ENCODE results near the gene SLC13A3.

Gene SLC13A3

DNA sequence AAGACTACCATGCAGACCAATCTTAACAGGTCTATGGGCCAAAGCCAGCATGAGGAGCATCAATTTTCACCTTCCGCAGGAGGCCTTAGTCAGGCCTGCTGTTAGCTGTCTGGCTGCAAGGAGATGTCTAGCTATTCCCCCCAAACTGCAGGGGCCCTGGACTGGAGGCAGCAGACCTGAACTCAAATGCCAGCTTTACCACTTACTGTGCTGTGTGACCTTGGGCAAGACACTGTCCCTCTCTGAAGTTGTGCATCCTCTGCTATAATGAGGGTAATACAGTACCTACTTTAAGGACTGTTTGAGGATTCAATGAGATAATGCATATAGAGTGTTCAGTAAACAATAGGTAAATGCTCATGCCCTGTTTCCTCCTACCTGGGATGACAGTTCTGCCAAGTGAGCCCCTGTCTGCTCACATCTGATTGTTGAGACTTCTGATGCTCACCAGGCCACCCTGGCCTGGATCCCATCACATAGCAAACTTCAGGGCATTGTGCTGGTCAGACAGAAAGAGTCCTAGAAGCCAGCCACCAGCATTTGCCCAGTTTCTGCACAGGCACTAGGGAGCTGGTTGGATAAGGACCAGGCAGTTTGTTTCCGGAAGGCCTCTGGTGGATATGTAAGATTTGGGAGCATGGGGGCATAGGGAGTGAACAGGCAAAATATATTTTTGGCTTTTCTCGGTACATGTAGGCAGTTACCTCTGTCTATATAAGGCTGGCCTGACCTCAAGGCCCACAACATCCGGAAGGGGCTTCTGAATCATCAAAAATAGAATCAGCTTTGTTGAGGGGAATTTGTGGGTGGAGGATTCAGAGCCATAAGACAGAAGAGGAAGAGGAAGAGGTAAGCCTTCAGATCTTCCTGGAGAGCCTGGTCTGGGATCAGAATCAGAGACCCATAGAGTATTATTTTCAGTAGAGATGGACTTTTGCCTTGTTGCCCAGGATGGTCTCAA lies 98.5 kb downstream of the SLC13A3 start:
- Histone ChIP-seq H3K27me3 (replicated peaks) (no peaks in the 10 kb centered on the region), H3K27ac (no peak overlapping the region), H3K36me3 (replicated peaks) (no peaks in the 10 kb centered on the region), H3K4me3 (ENCODE audit: low read depth, low read length) (no peak overlapping the region)
- in situ Hi-C loops (cut with HindIII; ENCODE audit: low pct_ligation_motif_present, low sequenced_read_pairs), result no loop called here
- DNase-seq, result no peak
- TF ChIP-seq, protein P1, sequence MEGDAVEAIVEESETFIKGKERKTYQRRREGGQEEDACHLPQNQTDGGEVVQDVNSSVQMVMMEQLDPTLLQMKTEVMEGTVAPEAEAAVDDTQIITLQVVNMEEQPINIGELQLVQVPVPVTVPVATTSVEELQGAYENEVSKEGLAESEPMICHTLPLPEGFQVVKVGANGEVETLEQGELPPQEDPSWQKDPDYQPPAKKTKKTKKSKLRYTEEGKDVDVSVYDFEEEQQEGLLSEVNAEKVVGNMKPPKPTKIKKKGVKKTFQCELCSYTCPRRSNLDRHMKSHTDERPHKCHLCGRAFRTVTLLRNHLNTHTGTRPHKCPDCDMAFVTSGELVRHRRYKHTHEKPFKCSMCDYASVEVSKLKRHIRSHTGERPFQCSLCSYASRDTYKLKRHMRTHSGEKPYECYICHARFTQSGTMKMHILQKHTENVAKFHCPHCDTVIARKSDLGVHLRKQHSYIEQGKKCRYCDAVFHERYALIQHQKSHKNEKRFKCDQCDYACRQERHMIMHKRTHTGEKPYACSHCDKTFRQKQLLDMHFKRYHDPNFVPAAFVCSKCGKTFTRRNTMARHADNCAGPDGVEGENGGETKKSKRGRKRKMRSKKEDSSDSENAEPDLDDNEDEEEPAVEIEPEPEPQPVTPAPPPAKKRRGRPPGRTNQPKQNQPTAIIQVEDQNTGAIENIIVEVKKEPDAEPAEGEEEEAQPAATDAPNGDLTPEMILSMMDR (IDR thresholded peaks at IDR 0.05; ENCODE audit: low read depth, low read length, missing control alignments), result no peak

DNA sequence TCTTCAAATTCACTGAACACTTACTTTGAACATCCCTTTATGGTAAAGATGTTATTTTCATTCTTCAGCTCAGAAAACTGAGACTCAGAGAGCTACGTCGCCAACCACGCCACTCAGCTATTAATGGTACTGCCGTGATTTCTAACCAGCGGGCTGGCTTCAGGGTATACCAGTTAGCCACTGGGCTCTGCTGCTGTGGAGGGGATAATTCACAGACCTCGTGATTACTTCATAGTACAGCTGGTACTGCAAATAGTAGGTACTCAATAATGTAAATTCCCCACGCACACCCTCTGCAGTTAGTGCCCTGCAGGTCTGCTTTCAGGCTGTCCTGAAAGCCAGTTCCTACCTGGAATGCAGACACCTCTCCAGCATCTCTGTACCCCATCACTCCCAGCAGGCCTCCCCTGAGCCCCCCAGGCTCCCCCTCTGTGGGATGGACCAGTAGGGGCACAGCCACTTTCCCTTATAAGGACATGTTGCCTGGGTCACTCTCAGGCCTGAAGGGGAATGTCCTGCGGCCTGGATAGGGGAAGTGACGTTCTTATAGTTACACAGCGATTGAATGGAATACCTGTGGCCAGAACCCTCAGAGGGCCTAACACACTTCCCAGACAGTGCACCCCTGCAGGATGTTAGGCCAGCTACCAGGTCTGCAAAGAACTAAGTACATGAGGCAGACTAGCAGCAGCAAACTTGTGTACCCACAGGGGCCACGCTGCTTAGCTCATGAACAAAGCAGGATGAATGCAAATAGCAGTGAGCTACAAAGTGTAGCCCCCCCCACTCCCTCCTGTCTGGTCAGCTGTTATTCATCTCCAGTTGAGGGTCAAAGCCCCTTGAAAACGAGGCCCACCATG lies 99.5 kb downstream of the SLC13A3 start:
- Histone ChIP-seq H3K36me3 (replicated peaks) (no peaks in the 10 kb centered on the region), H3K27ac (no peak overlapping the region), H3K4me3 (ENCODE audit: low read depth, low read length) (no peak overlapping the region), H3K27me3 (replicated peaks) (no peaks in the 10 kb centered on the region)
- in situ Hi-C loops (cut with HindIII; ENCODE audit: low pct_ligation_motif_present, low sequenced_read_pairs), result no loop called here
- TF ChIP-seq, protein P1 (IDR thresholded peaks at IDR 0.05; ENCODE audit: low read depth, low read length, missing control alignments), result no peak
- no peak for DNase-seq

DNA sequence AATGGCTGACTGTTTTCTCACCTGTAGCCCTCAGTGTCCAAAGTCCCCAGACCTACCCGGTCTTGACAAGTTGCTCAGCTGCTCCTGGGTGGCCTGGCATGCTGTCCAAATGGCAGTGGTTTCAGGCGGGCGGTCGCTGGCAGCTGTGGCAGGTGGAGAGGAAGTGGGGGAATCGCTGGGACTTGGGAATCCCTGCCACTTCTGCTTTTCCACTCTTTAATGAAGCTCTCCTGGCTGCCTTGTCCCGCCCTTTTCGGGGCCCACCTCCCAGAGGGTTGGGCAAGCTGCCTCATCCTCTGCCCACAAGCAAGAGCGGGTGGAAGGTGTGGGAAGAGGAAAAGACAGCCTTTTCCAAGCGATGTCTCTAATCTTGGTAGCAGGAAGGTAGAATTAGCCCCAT lies 100.8 kb downstream of the SLC13A3 start, which contains the start of gene OCSTAMP:
OCSTAMP (minus strand) TSS at position 194 of the 400 bp plus-strand sequence; CDS start at position 100, 94 bp downstream.
- Histone ChIP-seq H3K36me3 (replicated peaks) (no peaks in the 10 kb centered on the region), H3K27ac (no peak within 1 kb of the TSS), H3K27me3 (replicated peaks) (no peaks in the 10 kb centered on the region), H3K4me3 (ENCODE audit: low read depth, low read length) (no peak within 1 kb of the TSS)
- DNase-seq, result no peak
- in situ Hi-C loops (cut with HindIII; ENCODE audit: low pct_ligation_motif_present, low sequenced_read_pairs), result no loop called here
- TF ChIP-seq, protein P1 (IDR thresholded peaks at IDR 0.05; ENCODE audit: low read depth, low read length, missing control alignments), result no peak

DNA sequence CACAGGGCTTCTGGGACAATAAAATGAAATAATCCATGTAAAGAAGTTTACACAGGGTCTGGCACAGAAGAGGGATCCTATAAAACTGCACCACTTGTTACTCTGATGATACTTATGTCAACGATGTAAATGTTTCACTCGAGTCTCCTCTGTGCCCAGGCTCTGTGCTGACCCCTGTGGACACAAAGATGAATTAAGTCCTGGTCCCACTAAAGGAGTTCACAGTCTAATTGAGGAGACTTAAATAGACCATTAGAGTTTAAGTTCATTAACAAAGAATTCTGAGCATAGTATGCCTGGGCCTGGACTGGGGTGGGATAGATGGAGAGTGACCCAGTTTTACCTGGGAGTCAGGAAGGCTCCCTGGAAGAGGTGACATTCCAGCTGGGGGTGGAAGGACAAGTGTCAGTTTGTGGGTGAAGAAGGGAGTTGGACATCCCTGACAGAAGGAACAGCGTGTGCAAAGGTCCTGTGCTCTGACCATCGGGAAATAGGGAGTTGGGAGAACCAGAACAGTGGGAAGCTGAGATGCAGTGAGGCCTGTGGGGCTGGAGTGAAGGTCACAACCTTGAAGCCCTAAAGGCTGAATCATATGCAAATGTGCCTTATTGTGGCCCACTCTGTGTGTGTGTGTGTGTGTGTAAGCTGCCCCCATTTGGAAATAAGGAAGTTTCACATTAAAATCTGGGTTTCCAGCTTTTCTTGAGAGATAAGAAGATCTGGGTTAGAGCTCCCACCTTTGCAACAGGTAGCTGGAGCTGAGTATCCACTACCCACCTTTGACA lies 101.9 kb downstream of the SLC13A3 start:
- Histone ChIP-seq H3K4me3 (ENCODE audit: low read depth, low read length) (no peak overlapping the region), H3K36me3 (replicated peaks) (no peaks in the 10 kb centered on the region), H3K27ac (no peak overlapping the region), H3K27me3 (replicated peaks) (no peaks in the 10 kb centered on the region)
- in situ Hi-C loops (cut with HindIII; ENCODE audit: low pct_ligation_motif_present, low sequenced_read_pairs), result no loop called here
- TF ChIP-seq, protein P1 (IDR thresholded peaks at IDR 0.05; ENCODE audit: low read depth, low read length, missing control alignments), result no peak
- no peak for DNase-seq

DNA sequence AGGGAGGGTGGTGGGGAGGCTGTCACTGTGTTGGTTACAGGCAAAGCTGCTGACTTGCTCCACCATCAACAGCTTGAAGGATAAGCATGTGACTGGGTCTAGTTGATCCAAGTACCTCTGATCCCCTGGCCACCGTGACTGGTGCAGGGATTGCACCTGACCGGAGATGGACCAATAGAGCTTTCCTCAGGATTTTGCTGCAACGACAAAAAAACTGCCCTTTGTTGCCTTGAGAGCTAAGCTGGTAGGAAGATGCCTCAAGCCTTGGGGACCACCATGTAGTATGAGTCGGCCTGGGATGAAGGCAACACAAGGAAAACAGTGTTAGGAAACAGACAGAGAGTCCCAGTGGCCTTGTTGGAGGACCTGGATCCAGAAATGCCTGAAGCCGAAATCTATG lies 102.6 kb downstream of the SLC13A3 start:
- no peak for DNase-seq
- in situ Hi-C loops (cut with HindIII; ENCODE audit: low pct_ligation_motif_present, low sequenced_read_pairs), result no loop called here
- H3K27me3 ChIP-seq (replicated peaks), result no peaks in the 10 kb centered on the region
- H3K4me3 ChIP-seq (ENCODE audit: low read depth, low read length), result no peak overlapping the region
- no peak overlapping the region for H3K27ac ChIP-seq
- TF ChIP-seq, protein P1 (IDR thresholded peaks at IDR 0.05; ENCODE audit: low read depth, low read length, missing control alignments), result no peak
- no peaks in the 10 kb centered on the region for H3K36me3 ChIP-seq (replicated peaks)
